Ovary (tissue), 9 donors: Measurements from ENCODE around the gene CUL9. TPM values are rescaled to one million over a fixed set of nuclear protein-coding genes. Genes with fewer than 3 reads are reported as not detected.
A peak's percentile ranks its signal among the peaks of the same experiment; 100 is the strongest.

ENCODE experiments used
- DNase-seq, 5 donors: peaks; one replicate each; pipeline ENCODE4 v3.0.0-alpha.2; 2019 to 2020
- H3K27ac ChIP-seq, 2 donors: fragments of 200-600 bp; one replicate each; pipeline versions ENCODE4 v1.5.1 to v1.8.0; 2019 to 2022
- H3K27me3 ChIP-seq: fragments of 200-600 bp; one replicate; pipeline ENCODE4 v1.8.0; 2022
- H3K36me3 ChIP-seq: fragments of 200-600 bp; sonication (generic); one replicate; pipeline ENCODE4 v1.5.1; 2019
- H3K4me1 ChIP-seq: one replicate; pipeline ENCODE4 v1.8.1; 2013; ENCODE audit warnings: mild to moderate bottlenecking, moderate library complexity; ENCODE audit not compliant: insufficient read depth
- H3K4me3 ChIP-seq: fragments of 200-600 bp; sonication (generic); one replicate; pipeline ENCODE4 v1.5.1; 2017
- H3K9me3 ChIP-seq, 2 donors: fragments of 200-600 bp in 1 of 2; sonication (generic) in 1 of 2; one replicate each; pipeline versions ENCODE4 v1.5.1 to v1.8.1; 2013 to 2019; ENCODE audit warnings: mild to moderate bottlenecking in 1 of 2, moderate library complexity in 1 of 2
- EP300 ChIP-seq: sonication (generic); formaldehyde crosslinking; IDR thresholded peaks from one replicate; pipeline ENCODE4 v1.6.1; 2017; ENCODE audit warnings: antibody characterized with exemption
- POLR2A ChIP-seq: fragments of 450-650 bp; IDR thresholded peaks from one replicate; pipeline ENCODE4 v1.6.1; 2017; ENCODE audit warnings: antibody characterized with exemption, mild to moderate bottlenecking, moderate library complexity
- WGBS, 3 donors: extraction: QIAGEN DNeasy Blood & Tissue Kit in 1 of 3; methylation state at CpG; one replicate each; pipeline versions ENCODE4 v1.1.5 to v1.1.7; 2013 to 2017; 5-methylcytosine and 5-hydroxymethylcytosine counted together
- intact Hi-C, 4 donors: fragments of 100-400 bp; cut with DNase I; formaldehyde crosslinking; loops; one replicate each; pipeline versions ENCODE4 v1.11.0 to v1.15.1; 2022 to 2023
- polyA plus RNA-seq, 2 donors: library from polyadenylated mRNA; stranded (reverse); fragments of 200-250 nt in 1 of 2; fragments of 350-450 nt in 1 of 2; fragmentation: Illumina TruSeq in 1 of 2; extraction: RNeasy Lipid Tissue Mini Kit (QIAGEN cat#74804) in 1 of 2; gene quantifications; one replicate each; pipeline ENCODE4 v1.2.3, GENCODE V29; 2013 to 2014
- total RNA-seq, 7 donors: library from RNA; depleted of rRNA in 2 of 7; stranded (reverse); fragments of >200 nt in 2 of 7; fragmentation: NEBNext Ultra II Directional in 3 of 7; extraction: Animal tissue kit (Norgen Biotek cat#: 25700) in 3 of 7; gene quantifications; one replicate each; pipeline versions ENCODE4 v1.1.0 to v1.2.4, GENCODE V29; 2016 to 2023
- TF ChIP-seq, protein P1 (sequence below), 3 donors: fragments of 450-650 bp in 2 of 3; fragments of 200-600 bp in 1 of 3; IDR thresholded peaks; one replicate each; pipeline versions ENCODE4 v1.5.1 to v1.8.0; 2016 to 2022; ENCODE audit warnings: antibody characterized with exemption in 3 of 3, mild to moderate bottlenecking in 1 of 3
- donor health status: DM: no; HTN: no; CAD: no; lungs with moderate emphysema.
- donor health status: DM: no; HTN: no; CAD: no.
- donor health status: Bipolar disorder and iron deficiency.
- donor health status: DM: yes; HTN: yes; CAD: no.
- donor health status: DM: no; HTN: no; CAD: no.
- donor health status: DM: yes; HTN: yes; CAD: no.

CUL9 gene
- total and polyA plus RNA-seq, 9 donors: 15.9 to 44.5 (median 30.0) TPM

- no peak overlapping the region for H3K4me3 ChIP-seq
- 89 to 93% (median 92%) methylated on average over 5 of the region's 5 CpGs for WGBS, 3 donors
These were observed 11.9 kb downstream of the CUL9 start for GRCh38 chr6:43193929-43194328.

GRCh38 chr6:43196337-43196736 lies 14.3 kb downstream of the CUL9 start:
- H3K27me3 ChIP-seq: no peaks in the 10 kb centered on the region

More at GRCh38 chr6:43193929-43194328, 11.9 kb downstream of the CUL9 start:
- H3K27ac ChIP-seq: no peak overlapping the region
- peak in 2 of 5 donors; percentile 1 to 3 for DNase-seq
- TF ChIP-seq, protein P1, sequence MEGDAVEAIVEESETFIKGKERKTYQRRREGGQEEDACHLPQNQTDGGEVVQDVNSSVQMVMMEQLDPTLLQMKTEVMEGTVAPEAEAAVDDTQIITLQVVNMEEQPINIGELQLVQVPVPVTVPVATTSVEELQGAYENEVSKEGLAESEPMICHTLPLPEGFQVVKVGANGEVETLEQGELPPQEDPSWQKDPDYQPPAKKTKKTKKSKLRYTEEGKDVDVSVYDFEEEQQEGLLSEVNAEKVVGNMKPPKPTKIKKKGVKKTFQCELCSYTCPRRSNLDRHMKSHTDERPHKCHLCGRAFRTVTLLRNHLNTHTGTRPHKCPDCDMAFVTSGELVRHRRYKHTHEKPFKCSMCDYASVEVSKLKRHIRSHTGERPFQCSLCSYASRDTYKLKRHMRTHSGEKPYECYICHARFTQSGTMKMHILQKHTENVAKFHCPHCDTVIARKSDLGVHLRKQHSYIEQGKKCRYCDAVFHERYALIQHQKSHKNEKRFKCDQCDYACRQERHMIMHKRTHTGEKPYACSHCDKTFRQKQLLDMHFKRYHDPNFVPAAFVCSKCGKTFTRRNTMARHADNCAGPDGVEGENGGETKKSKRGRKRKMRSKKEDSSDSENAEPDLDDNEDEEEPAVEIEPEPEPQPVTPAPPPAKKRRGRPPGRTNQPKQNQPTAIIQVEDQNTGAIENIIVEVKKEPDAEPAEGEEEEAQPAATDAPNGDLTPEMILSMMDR (IDR thresholded peaks at IDR 0.05): no peak
- TF ChIP-seq POLR2A (no peak), EP300 (no peak)
- H3K27me3 ChIP-seq: no peaks in the 10 kb centered on the region
- no peaks in the 10 kb centered on the region for H3K4me1 ChIP-seq
- H3K9me3 ChIP-seq: no peaks in the 10 kb centered on the region
- intact Hi-C loops: no loop called here
- H3K36me3 ChIP-seq: no peaks in the 10 kb centered on the region

GRCh38 chr6:43199912-43200311 lies 17.9 kb downstream of the CUL9 start:
- peak in 1 of 5 donors; percentile 4 for DNase-seq
- H3K27ac ChIP-seq: no peak overlapping the region
- H3K27me3 ChIP-seq: no peaks in the 10 kb centered on the region
- no peaks in the 10 kb centered on the region for H3K9me3 ChIP-seq
- H3K4me3 ChIP-seq: no peak overlapping the region
- TF ChIP-seq POLR2A: no peak
- intact Hi-C loops: no loop called here
- 87 to 89% (median 87%) methylated on average over 6 of the region's 6 CpGs for WGBS, 3 donors
- H3K36me3 ChIP-seq: no peaks in the 10 kb centered on the region
- no peaks in the 10 kb centered on the region for H3K4me1 ChIP-seq

More at GRCh38 chr6:43196337-43196736, 14.3 kb downstream of the CUL9 start:
- H3K9me3 ChIP-seq: no peaks in the 10 kb centered on the region
- no peak overlapping the region for H3K27ac ChIP-seq
- 78 to 88% (median 82%) methylated on average over 5 of the region's 5 CpGs for WGBS, 3 donors
- TF ChIP-seq EP300 (no peak), POLR2A (no peak)
- TF ChIP-seq, protein P1 (IDR thresholded peaks at IDR 0.05): no peak
- no peaks in the 10 kb centered on the region for H3K36me3 ChIP-seq
- peak in 1 of 5 donors; percentile 2 for DNase-seq
- no peak overlapping the region for H3K4me3 ChIP-seq
- intact Hi-C loops: no loop called here
- H3K4me1 ChIP-seq: no peaks in the 10 kb centered on the region

GRCh38 chr6:43200541-43200940 lies 18.5 kb downstream of the CUL9 start:
- Histone ChIP-seq H3K27me3 (no peaks in the 10 kb centered on the region), H3K36me3 (no peaks in the 10 kb centered on the region), H3K9me3 (no peaks in the 10 kb centered on the region), H3K4me1 (no peaks in the 10 kb centered on the region), H3K4me3 (no peak overlapping the region), H3K27ac (no peak overlapping the region)
- TF ChIP-seq, protein P1 (IDR thresholded peaks at IDR 0.05): no peak
- TF ChIP-seq EP300 (no peak), POLR2A (no peak)
- 80 to 90% (median 83%) methylated on average over 6 of the region's 6 CpGs for WGBS, 3 donors
- DNase-seq: peak in 1 of 5 donors; percentile 15
- intact Hi-C loops: no loop called here

DNA sequence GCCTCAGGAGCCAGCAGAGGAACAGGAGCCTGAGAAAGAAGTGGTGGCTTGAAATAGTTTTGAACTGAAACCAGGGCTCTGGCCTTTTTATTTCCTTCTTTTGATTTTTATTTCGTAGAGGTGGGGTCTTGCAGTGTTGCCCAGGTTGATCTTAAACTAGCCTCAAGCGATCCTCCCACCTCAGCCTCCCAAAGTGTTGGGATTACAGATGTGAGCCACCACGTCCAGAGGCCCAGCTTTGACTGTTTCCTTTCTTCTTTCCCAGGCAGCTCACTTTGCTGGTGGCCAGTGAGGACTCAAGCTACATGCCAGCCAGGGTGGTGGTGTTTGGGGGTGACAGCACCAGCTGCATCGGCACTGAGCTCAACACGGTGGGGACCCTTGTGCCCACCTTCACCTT lies 20.5 kb downstream of the CUL9 start:
- TF ChIP-seq EP300 (no peak), POLR2A (no peak)
- TF ChIP-seq, protein P1 (IDR thresholded peaks at IDR 0.05): no peak
- H3K36me3 ChIP-seq: no peaks in the 10 kb centered on the region
- no peaks in the 10 kb centered on the region for H3K4me1 ChIP-seq
- no peak overlapping the region for H3K27ac ChIP-seq
- no peaks in the 10 kb centered on the region for H3K27me3 ChIP-seq
- DNase-seq: no peak
- intact Hi-C loops: no loop called here
- no peaks in the 10 kb centered on the region for H3K9me3 ChIP-seq
- H3K4me3 ChIP-seq: no peak overlapping the region
- 83 to 96% (median 86%) methylated on average over 5 of the region's 5 CpGs for WGBS, 3 donors
